ENCODE results near the gene NT5C1B. TPM values are rescaled to one million over a fixed set of nuclear protein-coding genes. Genes with fewer than 3 reads are reported as not detected.

Gene NT5C1B
- total RNA-seq, 1 donor from 2014 or later = not detected

DNA sequence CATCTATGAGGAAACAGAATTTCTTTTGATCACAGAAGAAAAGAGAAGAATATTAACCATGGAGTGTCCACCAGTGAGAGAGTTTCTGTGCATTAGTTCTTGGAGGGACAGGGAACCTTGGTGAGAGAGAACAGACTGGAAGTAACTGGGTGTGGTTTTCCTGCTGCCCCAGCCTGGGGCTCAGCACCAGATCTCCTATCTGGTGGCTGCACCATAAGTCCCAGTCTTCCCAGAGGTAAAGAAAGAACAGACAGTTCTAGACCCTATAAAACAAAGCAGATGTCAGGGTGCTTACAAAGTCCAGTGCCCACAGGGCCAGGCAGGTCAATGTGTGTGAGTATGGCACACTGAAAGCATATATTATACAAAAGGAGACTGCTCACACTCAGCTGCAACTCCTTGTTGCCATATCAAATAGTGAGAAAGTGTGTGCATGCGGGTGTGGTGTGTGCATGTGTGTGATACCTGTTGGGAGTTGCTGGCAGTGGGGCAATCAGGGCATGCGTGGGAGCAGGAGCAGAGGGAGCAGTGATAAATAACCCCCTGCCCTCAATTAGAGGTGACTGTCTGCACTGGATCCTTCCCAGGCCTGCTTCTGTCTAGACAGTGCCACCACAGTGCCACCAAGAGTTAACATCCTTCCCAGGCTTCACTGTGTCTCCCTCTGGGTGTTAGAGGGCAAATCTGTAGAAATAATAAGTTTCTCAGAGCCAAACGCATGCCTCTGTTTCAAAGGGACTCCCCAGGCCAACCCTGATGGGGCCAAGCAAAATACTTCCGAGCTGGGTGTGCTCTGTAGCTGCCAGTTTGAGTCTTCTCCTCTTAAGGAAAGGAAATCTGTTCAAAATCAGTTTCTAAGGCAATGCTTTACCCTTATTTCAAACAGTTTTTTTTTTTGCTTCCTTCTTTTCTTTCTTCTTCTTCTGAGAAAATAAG, 74.6 kb downstream of the NT5C1B start:
- no peaks in the 10 kb centered on the region for H3K36me3 Mint-ChIP-seq
- H3K4me3 Mint-ChIP-seq = no peak overlapping the region
- H3K4me1 Mint-ChIP-seq = peaks cover 45% of the 10 kb centered on the region
- H3K27ac Mint-ChIP-seq = peak overlapping the region; percentile 82
- TF ChIP-seq, protein P1, sequence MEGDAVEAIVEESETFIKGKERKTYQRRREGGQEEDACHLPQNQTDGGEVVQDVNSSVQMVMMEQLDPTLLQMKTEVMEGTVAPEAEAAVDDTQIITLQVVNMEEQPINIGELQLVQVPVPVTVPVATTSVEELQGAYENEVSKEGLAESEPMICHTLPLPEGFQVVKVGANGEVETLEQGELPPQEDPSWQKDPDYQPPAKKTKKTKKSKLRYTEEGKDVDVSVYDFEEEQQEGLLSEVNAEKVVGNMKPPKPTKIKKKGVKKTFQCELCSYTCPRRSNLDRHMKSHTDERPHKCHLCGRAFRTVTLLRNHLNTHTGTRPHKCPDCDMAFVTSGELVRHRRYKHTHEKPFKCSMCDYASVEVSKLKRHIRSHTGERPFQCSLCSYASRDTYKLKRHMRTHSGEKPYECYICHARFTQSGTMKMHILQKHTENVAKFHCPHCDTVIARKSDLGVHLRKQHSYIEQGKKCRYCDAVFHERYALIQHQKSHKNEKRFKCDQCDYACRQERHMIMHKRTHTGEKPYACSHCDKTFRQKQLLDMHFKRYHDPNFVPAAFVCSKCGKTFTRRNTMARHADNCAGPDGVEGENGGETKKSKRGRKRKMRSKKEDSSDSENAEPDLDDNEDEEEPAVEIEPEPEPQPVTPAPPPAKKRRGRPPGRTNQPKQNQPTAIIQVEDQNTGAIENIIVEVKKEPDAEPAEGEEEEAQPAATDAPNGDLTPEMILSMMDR (IDR thresholded peaks at IDR 0.05; ENCODE audit: unreplicated experiment) = no peak
- peaks cover 7% of the 10 kb centered on the region for H3K9me3 Mint-ChIP-seq
- H3K27me3 Mint-ChIP-seq (ENCODE audit: low read depth) = no peaks in the 10 kb centered on the region
- no peak for DNase-seq (ENCODE audit: low spot score in 2 of 2, unreplicated experiment in 2 of 2)

Other genes with a start within 250 kb of the NT5C1B start
- gene RDH14, start 28.9 kb downstream of the NT5C1B start, total RNA-seq = 20.5 to 25.1 TPM (median 22.3 TPM) in 3 replicates